Fibroblast of lung (primary cell): ENCODE measurements around the gene ATP9B. TPM values are rescaled to one million over a fixed set of nuclear protein-coding genes. Genes with fewer than 3 reads are reported as not detected.

Experiments
- DNase-seq, 2 donors: peaks; one replicate each; pipeline versions ENCODE4 v3.0.0 to v3.0.0-alpha.2; 2010; ENCODE audit warnings: low read depth in 2 of 2
- H2AFZ ChIP-seq: 2 replicates; pipeline ENCODE4 v1.5.1; 2012; ENCODE audit warnings: low read length, control low read depth, inconsistent platforms
- H3K27ac ChIP-seq: 2 replicates; pipeline ENCODE4 v1.5.1; 2011; ENCODE audit warnings: low read length, control low read depth; ENCODE audit not compliant: insufficient read depth
- H3K27me3 ChIP-seq: 2 replicates; pipeline ENCODE4 v1.5.1; 2011; ENCODE audit warnings: mild to moderate bottlenecking, low read length; ENCODE audit not compliant: control insufficient read depth, insufficient read depth
- H3K36me3 ChIP-seq: 2 replicates; pipeline ENCODE4 v1.5.1; 2011; ENCODE audit warnings: low read length; ENCODE audit not compliant: control insufficient read depth, insufficient read depth
- H3K4me1 ChIP-seq: 2 replicates; pipeline ENCODE4 v1.5.1; 2011; ENCODE audit warnings: low read length; ENCODE audit not compliant: control insufficient read depth, insufficient read depth; ENCODE audit errors: extremely low read depth
- H3K4me2 ChIP-seq: 2 replicates; pipeline ENCODE4 v1.5.1; 2011; ENCODE audit warnings: low read length, control low read depth; ENCODE audit not compliant: insufficient read depth; ENCODE audit errors: extremely low read depth
- H3K4me3 ChIP-seq, 4 experiments: fragments of 200-600 bp in 1 of 4; sonication (generic) in 1 of 4; replicated peaks in 1 of 4; 2 replicates each; pipeline ENCODE4 v1.5.1; 2011 to 2016; ENCODE audit warnings: low read length in 4 of 4, low read depth in 3 of 4, mild to moderate bottlenecking in 3 of 4, control low read depth in 2 of 4, inconsistent platforms in 1 of 4, mixed read lengths in 1 of 4; ENCODE audit not compliant: insufficient read depth in 1 of 4; ENCODE audit errors: control extremely low read depth in 1 of 4
- H3K79me2 ChIP-seq: 2 replicates; pipeline ENCODE4 v1.5.1; 2012; ENCODE audit warnings: mild to moderate bottlenecking, low read length, inconsistent platforms; ENCODE audit not compliant: control insufficient read depth, insufficient read depth
- H3K9ac ChIP-seq: 2 replicates; pipeline ENCODE4 v1.5.1; 2011; ENCODE audit warnings: mild to moderate bottlenecking, low read length, control low read depth; ENCODE audit not compliant: insufficient read depth
- H3K9me3 ChIP-seq: 2 replicates; pipeline ENCODE4 v1.5.1; 2012; ENCODE audit warnings: low read depth, low read length; ENCODE audit not compliant: control insufficient read depth, insufficient read depth
- H4K20me1 ChIP-seq: 2 replicates; pipeline ENCODE4 v1.5.1; 2011; ENCODE audit warnings: low read length; ENCODE audit not compliant: control insufficient read depth, insufficient read depth; ENCODE audit errors: extremely low read depth
- CTCF ChIP-seq, 2 donors: IDR thresholded peaks in 1 of 2; conservative IDR thresholded peaks in 1 of 2; 1 replicate in 1 of 2; 2 replicates in 1 of 2; pipeline ENCODE4 v1.5.1; 2011 to 2012; ENCODE audit warnings: low read length in 2 of 2, control low read depth in 1 of 2, inconsistent platforms in 1 of 2, low read depth in 1 of 2, mild to moderate bottlenecking in 1 of 2
- EZH2 ChIP-seq: IDR thresholded peaks from 2 replicates; pipeline ENCODE4 v1.5.1; 2012; ENCODE audit warnings: low read length, control low read depth, mild to moderate bottlenecking; ENCODE audit errors: missing control alignments
- polyA plus RNA-seq, 2 donors: library from polyadenylated mRNA; depleted of rRNA in 1 of 2; stranded (reverse) in 1 of 2; unstranded in 1 of 2; fragments of >200 nt; gene quantifications; 2 replicates each; pipeline ENCODE4 v1.2.1, GENCODE V29; 2011 to 2012; ENCODE audit warnings: missing spikeins in 1 of 2
- total RNA-seq: library from RNA; depleted of rRNA; stranded (reverse); fragments of >200 nt; gene quantifications from 2 replicates; pipeline ENCODE4 v1.2.1, GENCODE V29; 2014

ATP9B gene
- total and polyA plus RNA-seq, 2 donors (not counting 1 experiment from before 2014, with no cell fraction given): 11.2 to 27.7 TPM

DNA sequence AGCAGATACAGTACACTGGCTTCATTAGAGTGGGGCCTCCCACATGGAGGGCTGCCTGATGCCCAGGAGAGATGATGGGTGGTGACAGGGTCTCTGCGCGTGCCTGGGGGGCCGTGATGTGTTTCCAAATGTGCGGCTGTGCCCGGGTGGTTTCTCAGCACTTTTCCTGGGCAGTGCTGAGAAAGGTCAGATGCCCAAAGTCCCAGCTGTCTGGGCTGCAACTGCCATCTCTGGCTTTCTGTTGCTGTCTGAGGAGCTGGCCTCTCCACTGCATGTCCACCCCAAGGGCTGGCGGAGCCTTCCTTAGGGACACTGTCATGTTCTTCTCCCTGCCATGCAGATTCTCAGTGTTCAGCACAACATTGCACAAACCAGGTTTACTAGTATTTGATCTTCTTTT lies 263.9 kb downstream of the ATP9B start:
- DNase-seq: no peak
- Histone ChIP-seq H4K20me1 (no peaks in the 10 kb centered on the region), H3K9ac (no peak overlapping the region), H3K4me2 (no peak overlapping the region), H3K79me2 (no peaks in the 10 kb centered on the region), H3K27ac (no peak overlapping the region), H2AFZ (no peak overlapping the region), H3K4me1 (no peaks in the 10 kb centered on the region), H3K27me3 (no peaks in the 10 kb centered on the region), H3K36me3 (peaks cover 1% of the 10 kb centered on the region), H3K4me3 (no peak overlapping the region), H3K9me3 (no peaks in the 10 kb centered on the region)
- no peak for TF ChIP-seq EZH2
- TF ChIP-seq CTCF (conservative IDR thresholded peaks at IDR 0.05 in 1 of 2, IDR thresholded peaks at IDR 0.05 in 1 of 2; ENCODE audit: low read depth in 1 of 2, low read length in 2 of 2): no peak

DNA sequence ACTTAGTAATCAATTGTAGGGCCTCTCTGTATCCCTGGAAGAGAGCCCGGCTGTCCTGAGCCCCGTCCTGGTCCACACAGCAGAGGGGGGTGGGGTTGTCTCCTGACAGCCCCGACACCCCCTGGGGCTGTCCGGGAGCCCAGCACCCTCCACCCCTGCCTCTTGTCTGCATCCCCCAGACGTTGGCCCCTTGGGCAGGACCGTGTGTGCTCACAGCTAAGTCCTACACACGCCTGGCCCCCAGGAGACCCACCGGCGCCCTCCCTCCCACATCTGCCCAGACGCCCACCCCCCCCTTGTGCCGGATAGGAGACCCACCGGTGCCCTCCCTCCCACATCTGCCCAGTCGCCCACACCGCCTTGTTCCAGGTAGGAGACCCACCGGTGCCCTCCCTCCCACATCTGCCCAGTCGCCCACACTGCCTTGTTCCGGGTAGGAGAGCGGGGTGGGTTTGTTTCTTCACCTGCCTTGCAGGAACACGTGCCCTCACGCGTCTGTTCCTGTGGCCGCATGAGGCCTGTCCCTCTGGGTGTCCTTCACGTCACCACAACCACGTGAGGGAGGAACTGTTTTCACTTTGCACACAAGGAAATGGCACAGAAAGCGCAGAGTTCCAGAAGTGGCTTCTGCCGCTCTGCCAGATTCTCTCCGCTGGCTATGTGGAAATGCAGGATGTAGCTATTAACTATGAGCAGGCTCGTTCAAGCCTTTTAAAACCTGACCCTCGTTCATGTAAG lies 265.5 kb downstream of the ATP9B start:
- H3K4me2 ChIP-seq: no peak overlapping the region
- no peak for DNase-seq
- no peaks in the 10 kb centered on the region for H3K4me1 ChIP-seq
- no peaks in the 10 kb centered on the region for H4K20me1 ChIP-seq
- H3K27me3 ChIP-seq: no peaks in the 10 kb centered on the region
- no peak overlapping the region for H3K27ac ChIP-seq
- H3K36me3 ChIP-seq: peaks cover 1% of the 10 kb centered on the region
- no peak overlapping the region for H3K9ac ChIP-seq
- no peaks in the 10 kb centered on the region for H3K79me2 ChIP-seq
- no peak overlapping the region for H3K4me3 ChIP-seq
- no peaks in the 10 kb centered on the region for H3K9me3 ChIP-seq
- TF ChIP-seq EZH2 (no peak), CTCF (conservative IDR thresholded peaks at IDR 0.05 in 1 of 2, IDR thresholded peaks at IDR 0.05 in 1 of 2; ENCODE audit: low read depth in 1 of 2, low read length in 2 of 2) (no peak)
- H2AFZ ChIP-seq: no peak overlapping the region

GRCh38 chr18:79335833-79336360 lies 266.7 kb downstream of the ATP9B start:
- H3K9ac ChIP-seq: no peak overlapping the region
- no peak for DNase-seq
- no peak overlapping the region for H2AFZ ChIP-seq
- H3K4me2 ChIP-seq: no peak overlapping the region
- H4K20me1 ChIP-seq: no peaks in the 10 kb centered on the region
- TF ChIP-seq CTCF (conservative IDR thresholded peaks at IDR 0.05 in 1 of 2, IDR thresholded peaks at IDR 0.05 in 1 of 2; ENCODE audit: low read depth in 1 of 2, low read length in 2 of 2) (no peak), EZH2 (no peak)
- no peaks in the 10 kb centered on the region for H3K27me3 ChIP-seq
- H3K36me3 ChIP-seq: peaks cover 1% of the 10 kb centered on the region
- no peaks in the 10 kb centered on the region for H3K4me1 ChIP-seq
- no peak overlapping the region for H3K4me3 ChIP-seq
- no peaks in the 10 kb centered on the region for H3K9me3 ChIP-seq
- no peak overlapping the region for H3K27ac ChIP-seq
- H3K79me2 ChIP-seq: no peaks in the 10 kb centered on the region
